DOHH2 (cell line): Measurements from ENCODE around the gene INSYN2A.

Experiments used
- H3F3A ChIP-seq: fragments of 200-600 bp; sonication (generic), shearing (Covaris generic); 2 replicates; pipeline ENCODE4 v1.6.0; 2016; ENCODE audit warnings: antibody characterized with exemption, mild to moderate bottlenecking; ENCODE audit not compliant: control insufficient read depth, insufficient read depth
- H3K27ac ChIP-seq: fragments of 200-600 bp; sonication (generic); 2 replicates; pipeline ENCODE4 v1.5.1; 2014; ENCODE audit warnings: low read depth, mild to moderate bottlenecking, low read length, moderate library complexity
- H3K27me3 ChIP-seq: fragments of 200-600 bp; sonication (generic); 2 replicates; pipeline ENCODE4 v1.6.1; 2014; ENCODE audit warnings: mild to moderate bottlenecking, low read length, mixed read lengths; ENCODE audit not compliant: control insufficient read depth
- H3K36me3 ChIP-seq: fragments of 200-600 bp; sonication (generic); 2 replicates; pipeline ENCODE4 v1.6.1; 2014; ENCODE audit warnings: mild to moderate bottlenecking, low read length, moderate library complexity, mixed read lengths; ENCODE audit not compliant: control insufficient read depth
- H3K4me1 ChIP-seq: fragments of 200-600 bp; sonication (generic); 2 replicates; pipeline ENCODE4 v1.6.1; 2014; ENCODE audit warnings: mild to moderate bottlenecking, low read length, mixed read lengths; ENCODE audit not compliant: control insufficient read depth
- H3K4me2 ChIP-seq: fragments of 200-600 bp; sonication (generic); 2 replicates; pipeline ENCODE4 v1.6.0; 2014; ENCODE audit warnings: mild to moderate bottlenecking, low read length, moderate library complexity
- H3K4me3 ChIP-seq: fragments of 200-600 bp; sonication (generic); 2 replicates; pipeline ENCODE4 v1.5.1; 2014; ENCODE audit warnings: mild to moderate bottlenecking, low read length, mixed read lengths
- H3K79me2 ChIP-seq: fragments of 200-600 bp; sonication (generic); 2 replicates; pipeline ENCODE4 v1.6.1; 2014; ENCODE audit warnings: mild to moderate bottlenecking, low read length, mixed read lengths; ENCODE audit not compliant: control insufficient read depth
- H3K9me2 ChIP-seq: fragments of 200-600 bp; sonication (generic); replicated peaks from 2 replicates; pipeline ENCODE4 v1.6.1; 2014; ENCODE audit warnings: mild to moderate bottlenecking, low read length, mixed read lengths; ENCODE audit not compliant: control insufficient read depth
- H3K9me3 ChIP-seq: fragments of 200-600 bp; sonication (generic); 2 replicates; pipeline ENCODE4 v1.6.1; 2014; ENCODE audit warnings: antibody characterized with exemption, low read length, mixed read lengths; ENCODE audit not compliant: control insufficient read depth, insufficient read depth
- H4K20me1 ChIP-seq: fragments of 200-600 bp; sonication (generic); 2 replicates; pipeline ENCODE4 v1.6.0; 2014; ENCODE audit warnings: low read depth, mild to moderate bottlenecking, antibody characterized with exemption, low read length, moderate library complexity; ENCODE audit not compliant: control insufficient read depth, insufficient read depth
- CTCF ChIP-seq: fragments of 200-600 bp; sonication (generic); IDR thresholded peaks from one replicate; pipeline ENCODE4 v1.5.1; 2014; ENCODE audit warnings: antibody characterized with exemption, mild to moderate bottlenecking, low read depth, low read length; ENCODE audit not compliant: poor library complexity, severe bottlenecking
- EZH2phosphoT487 ChIP-seq: fragments of 200-600 bp; sonication (generic); IDR thresholded peaks from 2 replicates; pipeline ENCODE4 v1.6.1; 2017; ENCODE audit warnings: borderline replicate concordance, mild to moderate bottlenecking, antibody characterized with exemption, low read length, moderate library complexity, mixed read lengths

Gene INSYN2A

DNA sequence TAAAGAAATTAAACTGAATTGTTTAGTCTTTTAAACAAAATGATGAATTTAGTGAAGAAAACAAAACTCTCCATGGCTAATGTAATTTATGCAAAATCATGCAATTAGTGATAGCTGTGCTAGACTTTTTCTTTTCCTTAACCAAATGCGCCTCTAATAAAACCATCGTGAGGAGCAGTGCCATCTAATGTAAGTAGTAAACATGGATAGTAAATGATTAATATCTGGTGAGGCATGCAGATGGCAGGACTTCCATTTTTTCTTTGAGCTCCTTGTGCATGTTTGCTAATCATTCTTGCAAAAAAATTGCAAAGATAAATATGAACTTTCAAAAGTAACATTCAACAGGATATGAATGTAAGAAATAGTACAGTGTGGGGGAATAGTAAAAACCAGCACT is 2.3 kb downstream of the INSYN2A start:
- Histone ChIP-seq H3K79me2 (no peaks in the 10 kb centered on the region), H3K9me3 (no peaks in the 10 kb centered on the region), H3K27me3 (no peaks in the 10 kb centered on the region), H3F3A (no peaks in the 10 kb centered on the region), H3K36me3 (no peaks in the 10 kb centered on the region), H3K9me2 (no peaks in the 10 kb centered on the region), H4K20me1 (no peaks in the 10 kb centered on the region), H3K27ac (no peak overlapping the region), H3K4me2 (no peak overlapping the region), H3K4me3 (no peak overlapping the region), H3K4me1 (no peaks in the 10 kb centered on the region)
- TF ChIP-seq CTCF (no peak), EZH2phosphoT487 (no peak)

DNA sequence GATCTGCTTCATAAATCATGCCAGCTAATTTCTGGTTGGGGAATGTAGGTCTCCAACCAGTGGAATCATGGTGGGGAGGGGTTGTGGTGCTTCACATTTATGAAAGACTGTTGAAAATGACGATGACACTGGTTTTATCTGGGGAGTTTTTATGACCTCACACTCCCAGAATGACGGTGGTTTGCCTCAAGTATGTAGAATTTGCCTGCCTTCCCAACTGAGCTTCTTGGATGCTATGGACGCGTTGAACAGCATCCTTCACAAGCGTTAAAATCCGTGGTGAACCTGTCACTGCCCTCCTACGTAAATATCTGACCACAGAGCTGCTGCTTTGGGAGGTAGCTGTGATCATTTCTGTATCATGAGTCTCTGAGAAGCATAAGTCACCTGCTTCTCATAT is 3.3 kb downstream of the INSYN2A start:
- no peak overlapping the region for H3K27ac ChIP-seq
- no peaks in the 10 kb centered on the region for H3K36me3 ChIP-seq
- H3K9me2 ChIP-seq: no peaks in the 10 kb centered on the region
- H3K4me3 ChIP-seq: no peak overlapping the region
- no peaks in the 10 kb centered on the region for H3K79me2 ChIP-seq
- no peak for TF ChIP-seq EZH2phosphoT487
- TF ChIP-seq CTCF: no peak
- H4K20me1 ChIP-seq: no peaks in the 10 kb centered on the region
- no peaks in the 10 kb centered on the region for H3F3A ChIP-seq
- H3K9me3 ChIP-seq: no peaks in the 10 kb centered on the region
- H3K4me2 ChIP-seq: no peak overlapping the region
- no peaks in the 10 kb centered on the region for H3K27me3 ChIP-seq
- H3K4me1 ChIP-seq: no peaks in the 10 kb centered on the region

GRCh38 chr10:127190427-127190826 is 6.0 kb downstream of the INSYN2A start:
- H3K36me3 ChIP-seq: no peaks in the 10 kb centered on the region
- no peaks in the 10 kb centered on the region for H3F3A ChIP-seq
- no peak for TF ChIP-seq CTCF
- no peak for TF ChIP-seq EZH2phosphoT487
- H3K79me2 ChIP-seq: no peaks in the 10 kb centered on the region
- no peaks in the 10 kb centered on the region for H3K9me3 ChIP-seq
- no peaks in the 10 kb centered on the region for H3K27me3 ChIP-seq
- H4K20me1 ChIP-seq: no peaks in the 10 kb centered on the region
- H3K27ac ChIP-seq: no peak overlapping the region
- no peak overlapping the region for H3K4me2 ChIP-seq
- no peaks in the 10 kb centered on the region for H3K9me2 ChIP-seq
- H3K4me3 ChIP-seq: no peak overlapping the region
- no peaks in the 10 kb centered on the region for H3K4me1 ChIP-seq

GRCh38 chr10:127189226-127189625 is 7.2 kb downstream of the INSYN2A start:
- no peaks in the 10 kb centered on the region for H3K27me3 ChIP-seq
- no peaks in the 10 kb centered on the region for H3K9me2 ChIP-seq
- H3K9me3 ChIP-seq: no peaks in the 10 kb centered on the region
- no peaks in the 10 kb centered on the region for H4K20me1 ChIP-seq
- no peaks in the 10 kb centered on the region for H3K79me2 ChIP-seq
- H3K36me3 ChIP-seq: no peaks in the 10 kb centered on the region
- no peaks in the 10 kb centered on the region for H3F3A ChIP-seq
- no peak overlapping the region for H3K27ac ChIP-seq
- no peak for TF ChIP-seq CTCF
- no peak for TF ChIP-seq EZH2phosphoT487
- no peak overlapping the region for H3K4me2 ChIP-seq
- H3K4me3 ChIP-seq: no peak overlapping the region
- no peaks in the 10 kb centered on the region for H3K4me1 ChIP-seq
